Esophagus (tissue), 2 donors: ENCODE results near the gene DNAI2. TPM values are rescaled to one million over a fixed set of nuclear protein-coding genes. Genes with fewer than 3 reads are reported as not detected.

Experiments used
- H3K27ac ChIP-seq, 2 donors: one replicate each; pipeline ENCODE4 v1.5.1; 2013; ENCODE audit warnings: low read depth in 2 of 2, mild to moderate bottlenecking in 2 of 2, inconsistent platforms in 1 of 2, low read length in 1 of 2, moderate library complexity in 1 of 2
- H3K27me3 ChIP-seq, 2 donors: one replicate each; pipeline ENCODE4 v1.6.1; 2013; ENCODE audit warnings: low read length in 2 of 2, control low read depth in 1 of 2, mild to moderate bottlenecking in 1 of 2; ENCODE audit not compliant: insufficient read depth in 2 of 2, control insufficient read depth in 1 of 2
- H3K36me3 ChIP-seq, 2 donors: one replicate each; pipeline ENCODE4 v1.6.1; 2013; ENCODE audit warnings: low read length in 1 of 2; ENCODE audit not compliant: control insufficient read depth in 2 of 2, insufficient read depth in 2 of 2
- H3K4me1 ChIP-seq, 2 donors: one replicate each; pipeline ENCODE4 v1.6.1; 2013; ENCODE audit warnings: low read length in 1 of 2; ENCODE audit not compliant: control insufficient read depth in 2 of 2, insufficient read depth in 2 of 2
- H3K4me3 ChIP-seq, 2 donors: one replicate each; pipeline ENCODE4 v1.5.1; 2013; ENCODE audit warnings: low read length in 2 of 2, mild to moderate bottlenecking in 2 of 2, low read depth in 1 of 2, moderate library complexity in 1 of 2
- H3K9me3 ChIP-seq, 2 donors: one replicate each; pipeline ENCODE4 v1.6.1; 2013; ENCODE audit warnings: mild to moderate bottlenecking in 2 of 2, low read depth in 1 of 2, low read length in 1 of 2, moderate library complexity in 1 of 2; ENCODE audit not compliant: control insufficient read depth in 2 of 2, insufficient read depth in 1 of 2
- WGBS, 2 donors: extraction: QIAGEN DNeasy Blood & Tissue Kit; methylation state at CpG; one replicate each; pipeline ENCODE4 v1.1.7; 2013; 5-methylcytosine and 5-hydroxymethylcytosine counted together
- polyA plus RNA-seq, 2 donors: library from polyadenylated mRNA; stranded (reverse); fragments of 200-250 nt; gene quantifications; one replicate each; pipeline ENCODE4 v1.2.3, GENCODE V29; 2013
- donor health status: healthy with polysubstance abuse.
- donor health status: Bipolar disorder and iron deficiency.

Gene DNAI2
- polyA plus RNA-seq, 2 donors = not detected

DNA sequence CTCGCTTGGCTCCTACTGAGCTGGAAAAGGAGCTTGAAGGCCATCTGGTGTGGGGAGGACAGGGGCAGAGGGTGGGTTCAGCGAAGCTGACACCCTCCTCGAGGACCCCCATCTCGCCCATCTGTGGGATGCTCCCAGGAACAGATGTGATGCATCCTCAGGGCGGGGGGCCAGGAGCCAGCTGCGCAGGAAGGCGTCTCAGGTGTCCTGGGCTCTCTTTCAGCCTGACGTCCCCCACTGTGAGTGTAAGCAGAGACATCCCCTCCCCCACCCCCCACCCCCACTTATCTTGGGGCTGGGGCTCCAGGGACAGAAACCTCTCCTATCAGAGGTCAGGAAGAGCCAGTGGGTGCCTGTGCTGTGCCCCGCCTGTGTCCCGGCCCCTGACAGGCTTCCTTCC is 68.2 kb downstream of the DNAI2 start:
- 74 to 81% methylated on average over 10 of the region's 10 CpGs for WGBS, 2 donors
- H3K4me3 ChIP-seq = no peak overlapping the region
- H3K9me3 ChIP-seq = peaks cover 0 to 3% of the 10 kb centered on the region in 2 donors
- H3K4me1 ChIP-seq = no peaks in the 10 kb centered on the region
- no peaks in the 10 kb centered on the region for H3K27me3 ChIP-seq
- H3K27ac ChIP-seq = no peak overlapping the region
- H3K36me3 ChIP-seq = no peaks in the 10 kb centered on the region

DNA sequence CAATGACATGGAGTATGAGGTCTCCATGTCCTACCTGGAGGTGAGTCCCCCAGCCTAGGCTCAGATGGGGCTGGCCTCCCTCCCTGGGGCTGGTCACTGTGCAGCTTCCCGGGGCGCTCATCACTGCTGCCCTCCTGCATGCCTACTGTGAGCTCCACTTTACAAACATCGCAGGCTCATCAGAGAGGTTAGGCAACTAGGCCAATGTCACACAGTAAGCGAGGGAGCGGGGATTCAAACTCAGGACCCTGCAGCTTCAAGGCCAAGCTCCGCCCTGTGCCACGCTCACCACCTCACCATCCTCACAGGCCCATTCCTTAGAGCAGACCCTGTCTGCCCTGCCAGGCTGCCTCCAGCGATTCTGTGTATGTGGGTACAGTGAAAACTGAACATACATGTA is 69.1 kb downstream of the DNAI2 start:
- no peak overlapping the region for H3K27ac ChIP-seq
- no peaks in the 10 kb centered on the region for H3K36me3 ChIP-seq
- H3K9me3 ChIP-seq = peaks cover 0 to 3% of the 10 kb centered on the region in 2 donors
- no peaks in the 10 kb centered on the region for H3K4me1 ChIP-seq
- no peaks in the 10 kb centered on the region for H3K27me3 ChIP-seq
- H3K4me3 ChIP-seq = no peak overlapping the region
- 84 to 93% methylated on average over 8 of the region's 8 CpGs for WGBS, 2 donors

DNA sequence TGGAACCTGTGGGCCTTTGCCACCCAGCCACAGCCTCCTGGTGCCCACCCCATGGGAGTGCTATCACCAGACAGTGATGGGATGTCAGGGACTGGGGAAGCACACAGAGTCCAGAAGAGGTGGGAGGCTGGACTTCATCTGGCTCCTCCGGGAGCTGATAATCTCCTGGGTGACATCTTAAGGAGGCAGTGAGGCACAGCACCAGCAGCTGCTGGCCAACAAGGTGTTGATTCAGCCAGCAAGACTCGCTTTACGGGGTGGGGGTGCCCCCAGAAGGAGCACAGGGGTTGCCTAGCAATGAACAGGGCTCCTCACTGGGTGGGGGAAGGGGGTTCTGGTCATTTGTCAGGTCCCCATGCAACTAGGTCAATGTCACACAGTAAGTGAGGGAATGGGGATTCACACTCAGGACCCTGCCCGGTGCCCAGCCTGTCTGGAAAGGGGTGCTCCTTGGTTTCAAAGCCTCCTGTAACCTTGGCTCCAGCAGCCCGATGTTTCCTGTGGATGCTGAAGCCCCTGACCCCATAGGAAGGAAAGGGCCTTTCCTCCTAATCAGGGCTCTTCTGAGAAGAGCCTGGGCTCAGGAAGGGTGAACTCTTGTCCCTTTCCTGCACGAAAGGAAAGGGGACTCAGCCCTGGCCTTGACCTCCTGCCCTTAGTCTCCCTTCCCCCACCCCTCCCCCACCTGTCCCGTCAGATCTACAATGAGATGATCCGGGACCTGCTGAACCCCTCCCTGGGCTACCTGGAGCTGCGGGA is 69.7 kb downstream of the DNAI2 start:
- no peaks in the 10 kb centered on the region for H3K36me3 ChIP-seq
- H3K27me3 ChIP-seq = no peaks in the 10 kb centered on the region
- H3K4me1 ChIP-seq = no peaks in the 10 kb centered on the region
- H3K4me3 ChIP-seq = no peak overlapping the region
- WGBS, 2 donors = 59 to 65% methylated on average over 9 of the region's 9 CpGs
- no peak overlapping the region for H3K27ac ChIP-seq
- H3K9me3 ChIP-seq = peaks cover 0 to 3% of the 10 kb centered on the region in 2 donors

DNA sequence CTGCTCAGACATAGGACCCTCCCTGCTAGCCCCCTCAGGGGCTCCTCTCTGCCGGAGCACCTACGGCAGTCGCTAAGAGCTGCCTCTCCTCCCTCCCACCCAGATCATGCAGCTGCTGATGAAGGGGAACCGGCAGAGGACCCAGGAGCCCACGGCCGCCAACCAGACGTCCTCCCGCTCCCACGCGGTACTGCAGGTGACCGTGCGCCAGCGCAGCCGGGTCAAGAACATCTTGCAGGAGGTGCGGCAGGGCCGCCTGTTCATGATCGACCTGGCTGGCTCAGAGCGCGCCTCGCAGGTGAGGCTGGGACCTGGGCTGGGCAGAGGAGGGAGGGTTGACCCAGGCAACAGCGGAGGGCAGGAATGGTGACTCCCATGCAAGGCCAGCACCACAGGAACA is 70.6 kb downstream of the DNAI2 start:
- no peak overlapping the region for H3K27ac ChIP-seq
- H3K27me3 ChIP-seq = no peaks in the 10 kb centered on the region
- no peaks in the 10 kb centered on the region for H3K36me3 ChIP-seq
- peaks cover 0 to 3% of the 10 kb centered on the region in 2 donors for H3K9me3 ChIP-seq
- H3K4me3 ChIP-seq = no peak overlapping the region
- no peaks in the 10 kb centered on the region for H3K4me1 ChIP-seq
- 72 to 86% methylated on average over 18 to 21 of the region's 21 CpGs for whole genome bisulfite sequencing, 2 donors

DNA sequence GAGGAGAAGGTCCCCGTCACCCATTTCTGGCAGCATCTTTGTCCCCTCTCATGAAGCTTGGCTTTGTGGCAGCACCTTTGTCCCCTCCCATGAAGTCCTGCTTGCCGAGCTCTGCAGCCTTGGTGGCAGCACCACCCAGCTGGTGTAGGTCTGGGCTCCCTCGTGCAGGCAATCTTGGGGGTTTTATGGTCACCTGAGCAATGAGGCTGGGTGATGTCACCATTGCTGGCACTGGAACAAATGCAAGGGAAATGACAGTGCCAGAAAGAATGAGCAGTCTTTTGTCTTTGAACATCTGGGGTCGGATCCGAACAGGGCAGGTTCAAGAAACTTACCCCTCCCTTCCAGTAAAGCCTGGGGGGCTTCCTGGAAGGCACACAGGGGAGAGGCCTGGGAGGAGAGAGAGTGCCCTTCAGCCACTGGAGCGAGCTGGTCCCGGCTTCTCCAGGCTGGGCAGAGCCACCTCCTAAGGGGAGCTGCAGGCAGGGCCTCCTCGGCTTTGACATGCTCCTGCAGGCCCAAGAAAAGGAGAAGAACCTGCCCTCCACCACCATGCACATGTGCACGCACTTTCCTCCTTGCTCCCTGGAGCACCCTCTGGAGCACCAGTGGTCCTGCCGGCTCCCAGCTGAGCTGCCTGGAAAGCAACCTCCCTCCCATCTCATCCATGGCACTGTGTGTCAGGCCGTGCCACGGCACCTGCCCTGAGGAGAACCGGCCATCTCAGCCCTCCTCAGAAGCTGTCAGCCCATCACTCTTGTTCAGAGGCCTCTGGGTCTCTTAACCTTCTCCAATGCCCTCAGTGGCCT is 71.6 kb downstream of the DNAI2 start:
- H3K4me1 ChIP-seq = no peaks in the 10 kb centered on the region
- 52 to 57% methylated on average over 12 to 13 of the region's 13 CpGs for WGBS, 2 donors
- H3K27me3 ChIP-seq = peaks cover 0 to 3% of the 10 kb centered on the region in 2 donors
- H3K27ac ChIP-seq = no peak overlapping the region
- H3K4me3 ChIP-seq = no peak overlapping the region
- H3K9me3 ChIP-seq = peaks cover 0 to 3% of the 10 kb centered on the region in 2 donors
- H3K36me3 ChIP-seq = no peaks in the 10 kb centered on the region

DNA sequence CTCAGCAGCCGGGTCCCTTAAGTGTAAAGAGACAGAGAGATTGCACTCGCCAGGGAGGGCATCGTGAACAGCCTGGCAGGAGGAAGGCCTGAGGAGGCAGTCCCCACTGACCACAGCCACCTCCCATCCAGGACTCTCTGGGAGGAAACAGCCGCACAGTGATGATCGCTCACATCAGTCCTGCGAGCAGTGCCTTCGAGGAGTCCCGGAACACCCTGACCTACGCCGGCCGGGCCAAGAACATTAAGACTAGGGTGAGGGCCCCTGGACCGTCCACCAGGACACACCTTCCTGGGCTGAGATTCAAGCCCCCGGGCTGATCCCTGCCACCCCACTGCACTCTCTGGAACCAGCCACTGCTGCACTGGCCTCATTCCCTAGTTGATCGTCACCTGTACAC is 73.6 kb downstream of the DNAI2 start:
- Histone ChIP-seq H3K4me3 (no peak overlapping the region), H3K36me3 (no peaks in the 10 kb centered on the region), H3K4me1 (no peaks in the 10 kb centered on the region), H3K27ac (no peak overlapping the region), H3K27me3 (peaks cover 0 to 6% of the 10 kb centered on the region in 2 donors), H3K9me3 (no peaks in the 10 kb centered on the region)
- 81 to 83% methylated on average over 13 to 14 of the region's 14 CpGs for WGBS, 2 donors

DNA sequence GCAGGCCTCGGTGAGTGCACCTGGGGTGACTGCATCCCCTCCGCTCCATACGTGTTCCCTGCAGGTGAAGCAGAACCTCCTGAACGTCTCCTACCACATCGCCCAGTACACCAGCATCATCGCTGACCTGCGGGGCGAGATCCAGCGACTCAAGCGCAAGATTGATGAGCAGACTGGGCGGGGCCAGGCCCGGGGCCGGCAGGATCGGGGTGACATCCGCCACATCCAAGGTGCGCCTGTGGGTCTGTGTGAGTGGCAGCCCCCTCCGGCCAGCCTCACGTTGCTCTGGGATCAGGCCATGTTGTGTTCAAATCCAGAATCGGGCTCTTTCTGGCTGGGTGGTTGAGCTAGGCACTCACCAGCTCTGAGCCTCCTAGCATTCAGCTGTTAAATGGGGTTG is 75.1 kb downstream of the DNAI2 start:
- H3K36me3 ChIP-seq = no peaks in the 10 kb centered on the region
- H3K4me1 ChIP-seq = no peaks in the 10 kb centered on the region
- 49 to 64% methylated on average over 19 of the region's 19 CpGs for WGBS, 2 donors
- H3K27me3 ChIP-seq = peaks cover 0 to 9% of the 10 kb centered on the region in 2 donors
- H3K27ac ChIP-seq = no peak overlapping the region
- H3K4me3 ChIP-seq = no peak overlapping the region
- no peaks in the 10 kb centered on the region for H3K9me3 ChIP-seq

DNA sequence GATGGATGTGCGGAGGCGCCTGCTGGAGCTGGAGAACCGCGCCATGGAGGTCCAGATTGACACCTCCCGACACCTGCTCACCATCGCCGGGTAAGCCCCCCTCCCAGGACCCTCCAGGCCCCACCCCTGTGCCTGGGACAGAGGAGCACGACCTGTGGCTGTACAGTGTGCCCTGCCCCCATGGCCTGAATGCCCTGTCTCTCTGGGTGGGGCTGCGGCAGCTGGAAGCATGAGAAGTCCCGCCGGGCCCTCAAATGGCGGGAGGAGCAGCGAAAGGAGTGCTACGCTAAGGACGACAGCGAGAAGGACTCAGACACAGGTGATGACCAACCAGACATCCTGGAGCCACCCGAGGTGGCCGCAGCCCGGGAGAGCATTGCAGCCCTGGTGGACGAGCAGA is 76.5 kb downstream of the DNAI2 start:
- H3K36me3 ChIP-seq = no peaks in the 10 kb centered on the region
- H3K4me3 ChIP-seq = no peak overlapping the region
- H3K9me3 ChIP-seq = no peaks in the 10 kb centered on the region
- H3K4me1 ChIP-seq = no peaks in the 10 kb centered on the region
- H3K27ac ChIP-seq = no peak overlapping the region
- 81% methylated on average over 20 of the region's 20 CpGs for WGBS, 2 donors
- H3K27me3 ChIP-seq = peaks cover 0 to 12% of the 10 kb centered on the region in 2 donors

DNA sequence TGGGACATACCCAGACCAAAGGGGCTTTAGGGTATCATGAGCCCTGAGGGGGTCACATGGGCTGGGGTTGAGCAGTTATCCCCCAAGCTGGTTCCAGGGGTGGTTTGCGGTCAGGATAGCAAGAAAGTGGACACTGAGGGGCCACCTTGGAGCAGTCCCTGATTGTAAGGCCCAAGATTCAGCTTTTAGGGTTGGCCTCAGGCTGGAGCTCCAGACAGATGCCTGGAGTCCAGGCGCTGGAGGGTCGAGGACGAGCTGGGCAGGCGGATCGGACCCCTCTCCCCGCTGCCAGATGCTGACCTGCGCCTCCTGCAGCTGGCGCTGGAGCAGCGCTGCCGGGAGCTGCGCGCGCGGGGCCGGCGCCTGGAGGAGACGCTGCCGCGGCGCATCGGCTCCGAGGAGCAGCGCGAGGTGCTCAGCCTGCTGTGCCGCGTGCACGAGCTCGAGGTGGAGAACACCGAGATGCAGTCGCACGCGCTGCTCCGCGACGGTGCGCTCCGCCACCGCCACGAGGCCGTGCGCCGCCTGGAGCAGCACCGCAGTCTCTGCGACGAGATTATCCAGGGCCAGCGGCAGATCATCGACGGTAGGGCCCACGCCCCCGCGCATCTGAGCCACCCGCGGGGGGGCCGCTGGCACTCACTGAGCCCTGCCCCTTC is 77.6 kb downstream of the DNAI2 start:
- Histone ChIP-seq H3K27me3 (peaks cover 0 to 20% of the 10 kb centered on the region in 2 donors), H3K36me3 (no peaks in the 10 kb centered on the region), H3K9me3 (no peaks in the 10 kb centered on the region), H3K4me3 (no peak overlapping the region), H3K4me1 (peaks cover 0 to 3% of the 10 kb centered on the region in 2 donors), H3K27ac (no peak overlapping the region)
- 7 to 9% methylated on average over 40 to 55 of the region's 55 CpGs for WGBS, 2 donors
